HEK293 (cell line): Measurements from ENCODE around the gene PHF5A.

Experiments used
- CTCF ChIA-PET: fragments of 350-600 bp; formaldehyde crosslinking; extraction: SDS; loops from one replicate; lab custom pipeline; 2021; ENCODE audit warnings: antibody characterized with exemption; lab: Yijun Ruan, JAX
- POLR2A ChIA-PET: fragments of 300-600 bp; formaldehyde crosslinking; extraction: SDS; loops from one replicate; lab custom pipeline; 2020; ENCODE audit warnings: antibody characterized with exemption, inconsistent platforms; lab: Yijun Ruan, JAX
- H3K27ac ChIP-seq: fragments of 200-500 bp; sonication (Bioruptor generic); 2 replicates; pipeline ENCODE4 v1.5.1; 2014; ENCODE audit warnings: low read depth, low read length, control low read depth, inconsistent platforms; ENCODE audit errors: extremely low read depth
- H3K36me3 ChIP-seq, 2 experiments: fragments of 200-500 bp in 1 of 2; sonication (Bioruptor generic) in 1 of 2; 1 replicate in 1 of 2; 2 replicates in 1 of 2; pipeline ENCODE4 v1.5.1; 2014 to 2017; ENCODE audit warnings: inconsistent platforms in 2 of 2, low read length in 2 of 2; ENCODE audit not compliant: control insufficient read depth in 2 of 2, insufficient read depth in 1 of 2
- H3K4me1 ChIP-seq: fragments of 200-500 bp; sonication (Bioruptor generic); 2 replicates; pipeline ENCODE4 v1.5.1; 2014; ENCODE audit warnings: mild to moderate bottlenecking, low read length, inconsistent platforms; ENCODE audit not compliant: control insufficient read depth, insufficient read depth
- H3K4me3 ChIP-seq: 2 replicates; pipeline ENCODE4 v1.5.1; 2011; ENCODE audit warnings: low read depth, mild to moderate bottlenecking, control low read depth, low read length, moderate library complexity
- H3K9me3 ChIP-seq: fragments of 200-500 bp; sonication (Bioruptor generic); 2 replicates; pipeline ENCODE4 v1.5.1; 2014; ENCODE audit warnings: low read depth, low read length, inconsistent platforms; ENCODE audit not compliant: control insufficient read depth, insufficient read depth
- BCL6B ChIP-seq: fragments of 450-650 bp; formaldehyde crosslinking; IDR thresholded peaks from 2 replicates; pipeline ENCODE4 v1.5.1; 2017; ENCODE audit warnings: missing biosample characterization, missing genetic modification characterization
- GLI2 ChIP-seq: fragments of 450-650 bp; formaldehyde crosslinking; IDR thresholded peaks from 2 replicates; pipeline ENCODE4; 2017; ENCODE audit warnings: missing biosample characterization, missing genetic modification characterization, low read depth, borderline replicate concordance
- HOXA7 ChIP-seq: sonication (generic); formaldehyde crosslinking; IDR thresholded peaks from 2 replicates; pipeline ENCODE4 v1.8.1; 2022; ENCODE audit warnings: missing genetic modification reagents, borderline replicate concordance
- INSM2 ChIP-seq: fragments of 450-650 bp; formaldehyde crosslinking; IDR thresholded peaks from 2 replicates; pipeline ENCODE4 v1.5.1; 2016; ENCODE audit warnings: missing biosample characterization, missing genetic modification characterization
- KLF7 ChIP-seq: fragments of 450-650 bp; formaldehyde crosslinking; IDR thresholded peaks from 2 replicates; pipeline ENCODE4 v1.5.1; 2016; ENCODE audit warnings: missing biosample characterization, missing genetic modification characterization, borderline replicate concordance
- KLF8 ChIP-seq: fragments of 450-650 bp; formaldehyde crosslinking; IDR thresholded peaks from 2 replicates; pipeline ENCODE4 v1.5.1; 2016; ENCODE audit warnings: missing biosample characterization, missing genetic modification characterization
- KLF9 ChIP-seq: fragments of 450-650 bp; formaldehyde crosslinking; IDR thresholded peaks from 2 replicates; pipeline ENCODE4 v1.5.1; 2016; ENCODE audit warnings: missing biosample characterization, missing genetic modification characterization, low read depth
- MZF1 ChIP-seq: fragments of 450-650 bp; formaldehyde crosslinking; IDR thresholded peaks from 2 replicates; pipeline ENCODE4 v1.5.1; 2017; ENCODE audit warnings: missing biosample characterization, missing genetic modification characterization, borderline replicate concordance
- ZFP3 ChIP-seq: fragments of 450-650 bp; formaldehyde crosslinking; IDR thresholded peaks from 2 replicates; pipeline ENCODE4 v1.5.1; 2016; ENCODE audit warnings: low read depth, missing biosample characterization, missing genetic modification characterization
- ZNF148 ChIP-seq: fragments of 450-650 bp; formaldehyde crosslinking; IDR thresholded peaks from 2 replicates; pipeline ENCODE4 v1.5.0; 2017; ENCODE audit warnings: missing biosample characterization, missing genetic modification characterization, borderline replicate concordance
- ZNF184 ChIP-seq: fragments of 450-650 bp; IDR thresholded peaks from 2 replicates; pipeline ENCODE4 v1.5.1; 2018; ENCODE audit warnings: missing biosample characterization, mild to moderate bottlenecking, missing genetic modification characterization
- ZNF23 ChIP-seq: fragments of 450-650 bp; formaldehyde crosslinking; IDR thresholded peaks from 2 replicates; pipeline ENCODE4 v1.5.1; 2016; ENCODE audit warnings: missing biosample characterization, missing genetic modification characterization, borderline replicate concordance
- ZNF239 ChIP-seq: fragments of 450-650 bp; formaldehyde crosslinking; IDR thresholded peaks from 2 replicates; pipeline ENCODE4 v1.5.1; 2016; ENCODE audit warnings: missing biosample characterization, missing genetic modification characterization
- ZNF394 ChIP-seq: fragments of 450-650 bp; formaldehyde crosslinking; IDR thresholded peaks from 2 replicates; pipeline ENCODE4 v1.5.1; 2016; ENCODE audit warnings: missing biosample characterization, missing genetic modification characterization, mild to moderate bottlenecking, moderate library complexity, borderline replicate concordance
- ZNF555 ChIP-seq: fragments of 450-650 bp; formaldehyde crosslinking; conservative IDR thresholded peaks from 2 replicates; pipeline ENCODE4 v1.5.1; 2017; ENCODE audit warnings: missing biosample characterization, mild to moderate bottlenecking, missing genetic modification characterization, inconsistent platforms
- ZNF664 ChIP-seq: fragments of 450-650 bp; formaldehyde crosslinking; IDR thresholded peaks from 2 replicates; pipeline ENCODE4 v1.5.1; 2016; ENCODE audit warnings: missing biosample characterization, missing genetic modification characterization
- ZNF677 ChIP-seq: fragments of 450-650 bp; IDR thresholded peaks from 2 replicates; pipeline ENCODE4 v1.5.0; 2018; ENCODE audit warnings: missing biosample characterization, mild to moderate bottlenecking, missing genetic modification characterization, moderate library complexity
- ZNF777 ChIP-seq: fragments of 450-650 bp; formaldehyde crosslinking; IDR thresholded peaks from 2 replicates; pipeline ENCODE4 v1.5.1; 2017; ENCODE audit warnings: missing biosample characterization, missing genetic modification characterization, borderline replicate concordance
- ZSCAN16 ChIP-seq: fragments of 450-650 bp; formaldehyde crosslinking; IDR thresholded peaks from 2 replicates; pipeline ENCODE4 v1.5.1; 2016; ENCODE audit warnings: missing biosample characterization, missing genetic modification characterization
- ZSCAN4 ChIP-seq: fragments of 450-650 bp; formaldehyde crosslinking; IDR thresholded peaks from 2 replicates; pipeline ENCODE4 v1.5.1; 2017; ENCODE audit warnings: missing biosample characterization, missing genetic modification characterization
- TF ChIP-seq, protein P1 (sequence below): fragments of 450-650 bp; formaldehyde crosslinking; IDR thresholded peaks from 2 replicates; pipeline ENCODE4 v1.5.1; 2016; ENCODE audit warnings: missing biosample characterization, missing genetic modification characterization
- TF ChIP-seq, protein P2 (sequence below): fragments of 450-650 bp; formaldehyde crosslinking; optimal IDR thresholded peaks from 2 replicates; pipeline ENCODE3; 2016; ENCODE audit warnings: missing biosample characterization, mild to moderate bottlenecking, missing genetic modification characterization
- TF ChIP-seq, protein P3 (sequence below): fragments of 450-650 bp; formaldehyde crosslinking; IDR thresholded peaks from 2 replicates; pipeline ENCODE4 v1.5.1; 2016; ENCODE audit warnings: missing biosample characterization, missing genetic modification characterization

Gene PHF5A

GRCh38 chr22:41446639-41447434 is 21.7 kb downstream of the PHF5A start, which contains the start of gene TOB2 (continued):
- TF ChIP-seq BCL6B (tag by site-specific recombination) = peak; percentile 42; the same call in 1 of the 2 replicates
- peak; percentile 96 for TF ChIP-seq KLF9
- TF ChIP-seq ZNF184 (tag by site-specific recombination) = peak; percentile 90
- TF ChIP-seq HOXA7 = no peak
- TF ChIP-seq ZNF555 (tag by site-specific recombination) = no peak
- peak; percentile 70; the same call in 1 of the 2 replicates for TF ChIP-seq ZNF664 (tag by site-specific recombination)
- peak; percentile 93 for TF ChIP-seq INSM2 (tag by site-specific recombination)
- peak; percentile 92 for TF ChIP-seq ZNF148 (tag by site-specific recombination)
- peak; percentile 87; the same call in 1 of the 2 replicates for TF ChIP-seq ZNF394
- TF ChIP-seq ZSCAN4 (tag by site-specific recombination) = peak; percentile 67; the same call in 1 of the 2 replicates
- no peak for TF ChIP-seq ZFP3 (tag by site-specific recombination)
- TF ChIP-seq ZNF777 = no peak

DNA sequence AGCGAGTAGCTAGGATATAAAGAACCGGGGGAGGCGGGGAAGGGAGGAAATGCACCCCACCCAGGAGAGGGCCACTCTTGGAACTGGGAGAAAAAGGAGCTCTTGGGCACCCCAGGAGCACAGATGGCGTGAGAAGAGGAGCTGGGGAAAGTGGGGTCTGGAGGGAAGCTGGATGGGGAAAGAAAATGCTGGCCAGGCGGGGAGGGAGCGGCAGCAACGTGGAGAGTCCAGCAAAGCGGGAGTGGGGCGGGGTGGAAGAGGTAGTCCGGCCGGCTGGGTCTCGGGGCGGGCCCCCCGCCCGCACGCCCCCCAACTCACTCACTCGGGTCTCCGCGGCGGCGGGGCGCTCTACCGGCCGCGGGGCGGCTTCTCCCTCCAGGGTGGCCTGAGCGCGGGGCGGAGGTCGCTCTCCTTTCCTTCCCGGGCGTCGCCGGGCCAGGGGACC is 22.4 kb downstream of the PHF5A start:
- POLR2A ChIA-PET = interaction anchor here (0.5 to 8.3 kb wide), 44 partner anchors 8 to 590 kb away, joined by 3 to 214 read pairs (median 5); partner anchors contain the start of genes ACO2, CSDC2, DESI1 and PHF5A
- Histone ChIP-seq H3K4me3 (peak overlapping the region; percentile 90), H3K36me3 (peaks cover 8 to 35% of the 10 kb centered on the region in 2 experiments), H3K27ac (peak overlapping the region; percentile 100), H3K9me3 (no peaks in the 10 kb centered on the region), H3K4me1 (no peaks in the 10 kb centered on the region)
- CTCF ChIA-PET = interaction anchor here (0.6 to 5.3 kb wide), 7 partner anchors 9 to 80 kb away, joined by 3 to 33 read pairs (median 5); partner anchors contain the start of gene PHF5A
- TF ChIP-seq ZSCAN16 (tag by site-specific recombination) = no peak
- TF ChIP-seq ZNF239 = no peak
- TF ChIP-seq, protein P1, sequence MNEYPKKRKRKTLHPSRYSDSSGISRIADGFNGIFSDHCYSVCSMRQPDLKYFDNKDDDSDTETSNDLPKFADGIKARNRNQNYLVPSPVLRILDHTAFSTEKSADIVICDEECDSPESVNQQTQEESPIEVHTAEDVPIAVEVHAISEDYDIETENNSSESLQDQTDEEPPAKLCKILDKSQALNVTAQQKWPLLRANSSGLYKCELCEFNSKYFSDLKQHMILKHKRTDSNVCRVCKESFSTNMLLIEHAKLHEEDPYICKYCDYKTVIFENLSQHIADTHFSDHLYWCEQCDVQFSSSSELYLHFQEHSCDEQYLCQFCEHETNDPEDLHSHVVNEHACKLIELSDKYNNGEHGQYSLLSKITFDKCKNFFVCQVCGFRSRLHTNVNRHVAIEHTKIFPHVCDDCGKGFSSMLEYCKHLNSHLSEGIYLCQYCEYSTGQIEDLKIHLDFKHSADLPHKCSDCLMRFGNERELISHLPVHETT (tag by site-specific recombination) = peak; percentile 25; the same call in 1 of the 2 replicates
- TF ChIP-seq KLF8 (tag by site-specific recombination) = peak; percentile 41
- TF ChIP-seq ZNF23 (tag by site-specific recombination) = no peak
- TF ChIP-seq KLF7 (tag by site-specific recombination) = peak; percentile 52; the same call in 1 of the 2 replicates
- TF ChIP-seq, protein P2, sequence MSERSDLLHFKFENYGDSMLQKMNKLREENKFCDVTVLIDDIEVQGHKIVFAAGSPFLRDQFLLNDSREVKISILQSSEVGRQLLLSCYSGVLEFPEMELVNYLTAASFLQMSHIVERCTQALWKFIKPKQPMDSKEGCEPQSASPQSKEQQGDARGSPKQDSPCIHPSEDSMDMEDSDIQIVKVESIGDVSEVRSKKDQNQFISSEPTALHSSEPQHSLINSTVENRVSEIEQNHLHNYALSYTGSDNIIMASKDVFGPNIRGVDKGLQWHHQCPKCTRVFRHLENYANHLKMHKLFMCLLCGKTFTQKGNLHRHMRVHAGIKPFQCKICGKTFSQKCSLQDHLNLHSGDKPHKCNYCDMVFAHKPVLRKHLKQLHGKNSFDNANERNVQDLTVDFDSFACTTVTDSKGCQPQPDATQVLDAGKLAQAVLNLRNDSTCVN (tag by site-specific recombination) = no peak
- peak; percentile 54 for TF ChIP-seq MZF1 (tag by site-specific recombination)
- TF ChIP-seq, protein P3, sequence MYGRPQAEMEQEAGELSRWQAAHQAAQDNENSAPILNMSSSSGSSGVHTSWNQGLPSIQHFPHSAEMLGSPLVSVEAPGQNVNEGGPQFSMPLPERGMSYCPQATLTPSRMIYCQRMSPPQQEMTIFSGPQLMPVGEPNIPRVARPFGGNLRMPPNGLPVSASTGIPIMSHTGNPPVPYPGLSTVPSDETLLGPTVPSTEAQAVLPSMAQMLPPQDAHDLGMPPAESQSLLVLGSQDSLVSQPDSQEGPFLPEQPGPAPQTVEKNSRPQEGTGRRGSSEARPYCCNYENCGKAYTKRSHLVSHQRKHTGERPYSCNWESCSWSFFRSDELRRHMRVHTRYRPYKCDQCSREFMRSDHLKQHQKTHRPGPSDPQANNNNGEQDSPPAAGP (tag by site-specific recombination) = no peak
- no peak for TF ChIP-seq ZNF677 (tag by site-specific recombination)
- no peak for TF ChIP-seq GLI2
